Measurements from ENCODE around the gene MORN1.

DNA sequence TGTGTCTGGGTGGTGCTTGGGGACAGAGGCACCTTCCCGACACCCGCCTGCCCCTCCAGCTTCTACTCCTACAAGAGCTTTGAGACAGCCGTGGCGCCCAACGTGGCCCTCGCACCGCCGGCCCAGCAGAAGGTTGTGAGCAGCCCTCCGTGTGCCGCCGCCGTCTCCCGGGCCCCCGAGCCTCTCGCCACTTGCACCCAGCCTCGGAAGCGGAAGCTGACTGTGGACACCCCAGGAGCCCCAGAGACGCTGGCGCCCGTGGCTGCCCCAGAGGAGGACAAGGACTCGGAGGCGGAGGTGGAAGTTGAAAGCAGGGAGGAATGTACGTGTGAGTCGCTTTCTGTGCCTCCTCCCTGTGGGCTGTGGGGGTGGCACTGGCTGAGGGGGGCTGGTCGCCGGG, 87.6 kb downstream of the MORN1 start:
- TF ChIP-seq, protein P1, sequence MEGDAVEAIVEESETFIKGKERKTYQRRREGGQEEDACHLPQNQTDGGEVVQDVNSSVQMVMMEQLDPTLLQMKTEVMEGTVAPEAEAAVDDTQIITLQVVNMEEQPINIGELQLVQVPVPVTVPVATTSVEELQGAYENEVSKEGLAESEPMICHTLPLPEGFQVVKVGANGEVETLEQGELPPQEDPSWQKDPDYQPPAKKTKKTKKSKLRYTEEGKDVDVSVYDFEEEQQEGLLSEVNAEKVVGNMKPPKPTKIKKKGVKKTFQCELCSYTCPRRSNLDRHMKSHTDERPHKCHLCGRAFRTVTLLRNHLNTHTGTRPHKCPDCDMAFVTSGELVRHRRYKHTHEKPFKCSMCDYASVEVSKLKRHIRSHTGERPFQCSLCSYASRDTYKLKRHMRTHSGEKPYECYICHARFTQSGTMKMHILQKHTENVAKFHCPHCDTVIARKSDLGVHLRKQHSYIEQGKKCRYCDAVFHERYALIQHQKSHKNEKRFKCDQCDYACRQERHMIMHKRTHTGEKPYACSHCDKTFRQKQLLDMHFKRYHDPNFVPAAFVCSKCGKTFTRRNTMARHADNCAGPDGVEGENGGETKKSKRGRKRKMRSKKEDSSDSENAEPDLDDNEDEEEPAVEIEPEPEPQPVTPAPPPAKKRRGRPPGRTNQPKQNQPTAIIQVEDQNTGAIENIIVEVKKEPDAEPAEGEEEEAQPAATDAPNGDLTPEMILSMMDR (IDR thresholded peaks at IDR 0.05): no peak
- no peak for TF ChIP-seq EP300 (IDR thresholded peaks at IDR 0.05)

Measured in esophagus muscularis mucosa (tissue), 3 donors.